PFSK-1 (cell line): Measurements from ENCODE around the gene EMILIN3.

Source experiments
- POLR2AphosphoS5 ChIP-seq: IDR thresholded peaks from 2 replicates; pipeline ENCODE4 v1.6.1; 2012; ENCODE audit warnings: low read depth, mild to moderate bottlenecking, control low read depth, low read length, moderate library complexity
- TAF1 ChIP-seq: IDR thresholded peaks from 2 replicates; pipeline ENCODE4 v1.6.1; 2012; ENCODE audit warnings: low read length, control low read depth, borderline replicate concordance; ENCODE audit not compliant: insufficient read depth
- TF ChIP-seq, protein P1 (sequence below), 2 experiments: IDR thresholded peaks; 2 replicates each; pipeline versions ENCODE4 v1.6.1 to v1.8.0; 2011 to 2012; ENCODE audit warnings: low read depth in 2 of 2, low read length in 2 of 2, control low read depth in 1 of 2, inconsistent platforms in 1 of 2, mild to moderate bottlenecking in 1 of 2, moderate library complexity in 1 of 2; ENCODE audit not compliant: insufficient read depth in 1 of 2

DNA sequence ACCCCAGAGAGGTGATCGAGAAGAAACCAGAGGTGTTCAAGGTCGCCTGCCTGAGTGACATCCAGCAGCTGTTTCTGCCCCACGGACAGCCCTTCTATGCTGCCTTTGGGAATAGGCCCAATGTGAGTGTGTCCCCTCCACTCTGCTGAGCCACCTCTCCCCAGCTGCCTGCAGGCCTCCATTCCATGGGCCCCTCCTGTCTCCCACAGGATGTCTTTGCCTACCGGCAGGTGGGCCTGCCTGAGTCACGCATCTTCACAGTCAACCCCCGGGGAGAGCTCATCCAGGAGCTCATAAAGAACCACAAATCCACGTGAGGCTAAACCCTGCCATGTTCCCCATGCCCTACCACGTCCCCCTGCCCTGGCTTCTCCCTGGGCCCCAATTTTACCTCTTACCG, 8.4 kb downstream of the EMILIN3 start:
- TF ChIP-seq TAF1 = no peak
- no peak for TF ChIP-seq POLR2AphosphoS5
- TF ChIP-seq, protein P1, sequence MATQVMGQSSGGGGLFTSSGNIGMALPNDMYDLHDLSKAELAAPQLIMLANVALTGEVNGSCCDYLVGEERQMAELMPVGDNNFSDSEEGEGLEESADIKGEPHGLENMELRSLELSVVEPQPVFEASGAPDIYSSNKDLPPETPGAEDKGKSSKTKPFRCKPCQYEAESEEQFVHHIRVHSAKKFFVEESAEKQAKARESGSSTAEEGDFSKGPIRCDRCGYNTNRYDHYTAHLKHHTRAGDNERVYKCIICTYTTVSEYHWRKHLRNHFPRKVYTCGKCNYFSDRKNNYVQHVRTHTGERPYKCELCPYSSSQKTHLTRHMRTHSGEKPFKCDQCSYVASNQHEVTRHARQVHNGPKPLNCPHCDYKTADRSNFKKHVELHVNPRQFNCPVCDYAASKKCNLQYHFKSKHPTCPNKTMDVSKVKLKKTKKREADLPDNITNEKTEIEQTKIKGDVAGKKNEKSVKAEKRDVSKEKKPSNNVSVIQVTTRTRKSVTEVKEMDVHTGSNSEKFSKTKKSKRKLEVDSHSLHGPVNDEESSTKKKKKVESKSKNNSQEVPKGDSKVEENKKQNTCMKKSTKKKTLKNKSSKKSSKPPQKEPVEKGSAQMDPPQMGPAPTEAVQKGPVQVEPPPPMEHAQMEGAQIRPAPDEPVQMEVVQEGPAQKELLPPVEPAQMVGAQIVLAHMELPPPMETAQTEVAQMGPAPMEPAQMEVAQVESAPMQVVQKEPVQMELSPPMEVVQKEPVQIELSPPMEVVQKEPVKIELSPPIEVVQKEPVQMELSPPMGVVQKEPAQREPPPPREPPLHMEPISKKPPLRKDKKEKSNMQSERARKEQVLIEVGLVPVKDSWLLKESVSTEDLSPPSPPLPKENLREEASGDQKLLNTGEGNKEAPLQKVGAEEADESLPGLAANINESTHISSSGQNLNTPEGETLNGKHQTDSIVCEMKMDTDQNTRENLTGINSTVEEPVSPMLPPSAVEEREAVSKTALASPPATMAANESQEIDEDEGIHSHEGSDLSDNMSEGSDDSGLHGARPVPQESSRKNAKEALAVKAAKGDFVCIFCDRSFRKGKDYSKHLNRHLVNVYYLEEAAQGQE (IDR thresholded peaks at IDR 0.05; ENCODE audit: insufficient read depth in 1 of 2, low read depth in 2 of 2, low read length in 2 of 2) = no peak
